DMS114 treated with DMSO at 0.1 percent for 48 hours (cell line): Measurements from ENCODE around the gene BAIAP2L2.
"Not testable (repeated sequence)": the region's sequence is repeated elsewhere in the genome, so short reads cannot be mapped to it uniquely, and the experiment has no call there.

Experiments used
- DNase-seq: peaks from one replicate; lab custom pipeline; 2025; ENCODE audit not compliant: unreplicated experiment; lab: John Stamatoyannopoulos, UW

BAIAP2L2 gene

GRCh38 chr22:38040953-38041759 lies 69.3 kb downstream of the BAIAP2L2 start:
- DNase-seq, result no peak

DNA sequence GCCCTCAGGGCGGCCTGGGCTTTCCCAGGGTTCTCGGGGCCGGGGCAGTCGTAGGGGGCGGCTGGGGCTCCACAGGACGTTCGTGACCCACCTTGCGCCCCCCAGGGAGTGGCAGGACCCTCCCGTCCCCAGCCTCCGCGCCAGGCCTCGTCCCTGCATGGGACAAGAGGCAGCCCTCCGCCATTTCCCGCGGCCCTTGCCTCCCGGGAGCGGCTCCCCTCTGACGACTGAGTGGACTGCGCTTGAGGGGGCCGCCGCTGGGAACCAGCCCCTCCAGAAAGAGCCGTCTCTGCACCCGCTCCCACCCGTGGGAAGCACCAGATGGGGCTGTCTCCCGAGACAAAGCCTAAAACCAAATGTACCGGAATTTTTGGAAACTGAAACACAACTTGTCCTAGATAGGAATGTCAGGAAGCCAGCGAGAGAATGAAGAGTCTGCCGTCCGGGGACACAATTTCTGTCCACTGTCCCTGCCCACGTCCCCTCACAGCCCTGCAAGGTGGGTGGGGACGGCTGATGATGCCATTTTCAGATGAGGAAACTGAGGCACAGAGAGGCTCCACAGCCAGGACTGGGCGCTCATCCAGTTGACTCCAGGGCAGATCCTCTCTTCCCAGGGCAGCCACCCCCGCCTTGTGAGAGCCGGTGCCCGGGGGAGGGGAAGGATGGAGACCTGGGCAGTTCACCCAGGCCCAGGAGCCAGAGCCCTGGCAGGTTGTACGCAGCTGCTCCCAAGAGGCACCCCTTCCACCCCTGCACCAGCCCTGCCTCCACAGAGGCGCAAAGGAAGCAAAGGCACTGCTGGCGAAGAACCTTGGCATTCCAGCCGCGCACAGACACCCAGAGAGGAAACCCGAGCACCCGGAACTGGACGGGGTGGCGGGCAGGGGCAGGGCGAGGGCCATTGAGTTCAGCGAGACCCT lies 71.3 kb downstream of the BAIAP2L2 start:
- DNase-seq, result no peak

GRCh38 chr22:38038426-38038825 lies 72.1 kb downstream of the BAIAP2L2 start:
- DNase-seq, result no peak

DNA sequence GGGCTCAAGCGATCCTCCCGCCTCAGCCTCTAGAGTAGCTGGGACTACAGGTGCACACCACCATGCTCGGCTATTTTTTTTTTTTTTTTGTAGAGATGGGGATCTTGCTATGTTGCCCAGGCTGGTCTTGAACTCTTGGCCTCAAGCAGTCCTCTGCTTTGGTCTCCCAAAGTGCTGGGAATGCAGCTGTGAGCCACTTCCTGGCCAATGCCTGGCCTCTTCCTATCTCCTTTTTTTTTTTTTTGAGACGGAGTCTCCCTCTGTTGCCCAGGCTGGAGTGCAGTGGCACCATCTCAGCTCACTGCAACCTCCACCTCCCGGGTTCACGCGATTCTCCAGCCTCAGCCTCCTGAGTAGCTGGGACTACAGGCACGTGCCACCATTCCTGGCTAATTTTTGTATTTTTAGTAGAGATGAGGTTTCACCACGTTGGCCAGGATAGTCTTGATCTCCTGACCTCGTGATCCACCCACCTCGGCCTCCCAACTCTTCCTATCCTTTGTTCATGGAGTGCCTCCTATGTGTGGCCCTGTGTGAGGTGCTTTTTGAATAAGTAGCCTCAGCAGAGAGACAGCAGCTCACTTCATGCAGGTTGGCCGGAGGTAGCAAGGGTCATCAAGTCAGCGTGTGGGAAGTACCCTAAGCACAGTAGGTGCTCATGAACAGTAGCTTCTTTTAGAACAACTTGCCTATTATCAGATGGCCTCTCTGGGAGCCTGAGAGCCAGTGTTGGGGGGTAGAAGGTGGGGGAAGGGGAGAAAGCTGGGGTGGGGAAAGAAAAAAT lies 72.9 kb downstream of the BAIAP2L2 start:
- DNase-seq, result not testable (repeated sequence)

GRCh38 chr22:38036392-38037062 lies 74.0 kb downstream of the BAIAP2L2 start:
- DNase-seq, result no peak

GRCh38 chr22:38035530-38035885 lies 75.0 kb downstream of the BAIAP2L2 start:
- DNase-seq, result no peak
